Glomerular endothelial cell (primary cell): ENCODE data around the gene ARHGAP10. TPM values are rescaled to one million over a fixed set of nuclear protein-coding genes. Genes with fewer than 3 reads are reported as not detected.

ENCODE experiments used
- DNase-seq: peaks from one replicate; pipeline ENCODE4 v3.0.0-alpha.2; 2011; ENCODE audit warnings: low read depth, low spot score; ENCODE audit errors: extremely low read depth
- total RNA-seq: library from RNA; depleted of rRNA; stranded (reverse); fragments of >200 nt; gene quantifications from 2 replicates; pipeline ENCODE4 v1.2.3, GENCODE V29; 2015

ARHGAP10 gene
- total RNA-seq, 1 donor from 2014 or later, result 16.7 TPM

DNA sequence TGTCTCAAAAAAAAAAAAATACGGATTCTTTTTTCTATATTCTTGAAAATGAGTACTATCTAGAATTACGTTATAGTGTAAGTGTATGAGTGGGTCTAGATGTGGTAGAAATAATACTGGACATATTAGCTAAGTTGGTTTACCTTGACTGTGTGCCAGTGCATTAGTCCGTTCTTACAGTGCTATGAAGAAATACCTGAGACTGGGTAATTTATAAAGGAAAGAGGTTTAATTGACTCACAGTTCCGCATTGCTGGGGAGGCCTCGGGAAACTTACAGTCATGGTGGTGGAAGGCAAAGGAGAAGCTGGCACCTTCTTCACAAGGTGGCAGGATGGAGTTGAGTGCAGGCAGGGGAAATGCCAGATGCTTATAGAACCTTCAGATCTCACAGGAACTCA lies 92.4 kb downstream of the ARHGAP10 start:
- no peak for DNase-seq

DNA sequence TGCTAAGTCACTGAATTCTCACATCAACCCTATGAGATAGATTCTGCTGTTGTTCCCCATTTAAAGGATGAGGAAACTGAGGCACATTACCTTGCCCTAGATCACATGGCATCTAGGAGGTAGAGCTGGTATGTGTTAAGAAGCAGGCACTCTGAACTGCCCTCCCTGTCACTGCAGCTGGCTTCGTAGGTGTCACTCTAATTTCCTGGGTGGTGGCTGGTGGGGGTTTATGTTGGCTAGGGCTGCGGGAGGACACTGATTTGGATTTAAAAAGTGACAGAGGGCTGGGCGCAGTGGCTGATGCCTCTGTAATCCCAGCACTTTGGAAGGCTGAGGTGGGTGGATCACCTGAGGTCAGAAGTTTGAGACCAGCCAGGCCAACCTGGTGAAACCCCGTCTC lies 93.0 kb downstream of the ARHGAP10 start:
- DNase-seq, result no peak

GRCh38 chr4:147825451-147826287 lies 93.8 kb downstream of the ARHGAP10 start:
- DNase-seq, result no peak

GRCh38 chr4:147826288-147826646 lies 94.4 kb downstream of the ARHGAP10 start:
- no peak for DNase-seq

GRCh38 chr4:147828331-147828905 lies 96.5 kb downstream of the ARHGAP10 start:
- no peak for DNase-seq

DNA sequence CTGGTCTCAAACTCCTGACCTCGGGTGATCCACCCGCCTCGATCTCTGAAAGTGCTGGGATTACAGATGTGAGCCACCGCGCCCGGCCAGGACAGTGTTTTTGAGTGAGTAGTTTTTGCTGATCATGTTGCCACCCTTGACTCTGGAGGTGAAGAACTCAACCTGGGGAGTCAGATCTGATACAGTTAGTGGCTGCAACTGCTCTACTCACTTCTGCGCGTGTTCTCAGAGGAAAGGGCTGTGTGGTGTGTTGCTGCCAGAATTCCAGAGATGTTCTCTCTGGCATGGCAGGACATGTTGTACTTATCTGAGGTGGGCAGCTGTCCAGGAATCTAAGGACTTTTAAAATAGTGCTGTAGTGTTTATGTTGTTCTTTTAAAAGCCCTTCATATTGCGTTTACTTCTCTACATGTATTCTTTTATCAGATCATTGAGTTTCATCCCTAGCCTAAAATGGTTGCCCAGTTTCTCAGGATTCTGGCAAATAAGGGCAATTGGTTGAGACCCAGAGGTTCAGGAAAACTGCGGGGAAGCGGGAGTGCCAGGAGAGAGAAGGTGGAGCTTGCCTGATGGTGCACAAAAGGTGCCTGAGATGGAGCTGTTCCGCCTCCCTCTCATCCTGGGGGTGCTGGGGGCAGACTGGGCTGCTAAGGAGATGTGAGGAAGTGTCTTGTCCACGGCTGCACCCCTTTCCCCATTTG lies 97.7 kb downstream of the ARHGAP10 start:
- no peak for DNase-seq

- no peak for DNase-seq
These were observed 98.2 kb downstream of the ARHGAP10 start for GRCh38 chr4:147830102-147830463.

- no peak for DNase-seq
These were observed 99.1 kb downstream of the ARHGAP10 start for GRCh38 chr4:147830987-147831386.

DNA sequence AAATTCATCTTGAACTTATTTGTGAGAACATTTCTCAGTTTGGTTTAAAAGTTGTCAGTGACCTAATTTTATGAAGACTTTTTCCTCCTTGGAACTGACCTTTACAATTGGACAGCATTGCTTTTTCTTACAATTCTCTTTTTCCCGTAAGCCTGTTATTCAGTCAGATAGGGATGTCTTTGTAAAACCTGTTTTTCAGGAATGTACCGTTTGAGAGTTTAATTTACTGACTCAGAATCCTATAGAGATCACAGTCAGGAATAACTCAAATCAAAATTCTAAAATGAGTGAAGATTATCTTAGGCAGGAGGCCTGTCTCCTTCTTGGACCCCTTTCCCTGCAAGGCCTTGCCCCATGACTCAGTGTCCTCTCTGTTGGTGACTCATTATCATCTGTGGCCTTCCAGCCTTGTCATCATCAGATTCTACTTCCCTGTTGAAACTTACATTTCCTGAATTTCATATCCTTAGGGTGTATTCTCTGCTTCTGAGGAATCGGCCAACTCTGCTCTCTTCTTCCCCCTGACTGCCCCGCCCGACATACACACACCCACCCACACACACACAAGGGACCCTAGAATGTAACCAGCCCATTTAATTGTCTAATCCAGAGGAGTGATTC lies 99.8 kb downstream of the ARHGAP10 start:
- peak; percentile 63 for DNase-seq

- no peak for DNase-seq
These were observed 101.4 kb downstream of the ARHGAP10 start for GRCh38 chr4:147833254-147833653.

- no peak for DNase-seq
These were observed 101.9 kb downstream of the ARHGAP10 start for GRCh38 chr4:147833741-147834140.

- DNase-seq, result no peak
These were observed 102.6 kb downstream of the ARHGAP10 start for GRCh38 chr4:147834480-147834879.

DNA sequence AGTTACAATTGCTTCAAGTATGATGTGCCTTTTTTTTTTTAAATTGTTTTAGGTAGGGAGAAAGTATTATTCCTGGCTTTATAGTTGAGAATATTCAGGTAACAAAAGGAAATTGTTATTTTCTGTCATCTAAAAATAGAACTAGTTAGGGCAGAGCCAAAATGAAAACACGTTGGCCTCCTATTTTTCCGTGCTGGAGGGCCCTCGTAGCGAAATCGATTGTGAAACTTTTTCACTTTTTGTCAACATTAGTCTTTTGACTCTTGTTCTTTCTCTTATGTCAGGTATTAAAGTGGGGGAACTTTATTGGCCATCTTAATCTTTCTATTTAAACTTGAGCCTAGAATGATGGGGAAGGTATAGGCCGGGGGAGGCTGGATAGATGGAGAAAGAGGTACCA lies 104.9 kb downstream of the ARHGAP10 start:
- no peak for DNase-seq

GRCh38 chr4:147837435-147837834 lies 105.5 kb downstream of the ARHGAP10 start:
- DNase-seq, result no peak

DNA sequence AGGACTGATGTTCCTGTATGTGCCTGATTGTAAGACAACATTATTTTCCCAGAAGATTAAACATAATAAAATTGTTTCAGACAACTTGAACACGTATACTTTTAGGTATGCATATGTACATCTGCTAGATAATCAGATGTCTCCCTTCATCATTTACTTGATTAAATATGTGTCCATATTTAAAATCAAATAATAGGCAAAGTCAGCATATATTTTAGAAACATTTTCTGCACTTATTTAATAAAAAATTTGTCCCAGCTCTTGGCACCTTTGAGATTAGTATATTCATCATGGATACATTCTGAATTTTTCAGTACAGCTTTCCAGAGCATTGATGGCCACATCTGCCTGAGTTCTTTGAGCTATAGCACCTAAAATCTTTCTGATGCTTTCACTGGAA lies 106.0 kb downstream of the ARHGAP10 start:
- DNase-seq, result no peak

DNA sequence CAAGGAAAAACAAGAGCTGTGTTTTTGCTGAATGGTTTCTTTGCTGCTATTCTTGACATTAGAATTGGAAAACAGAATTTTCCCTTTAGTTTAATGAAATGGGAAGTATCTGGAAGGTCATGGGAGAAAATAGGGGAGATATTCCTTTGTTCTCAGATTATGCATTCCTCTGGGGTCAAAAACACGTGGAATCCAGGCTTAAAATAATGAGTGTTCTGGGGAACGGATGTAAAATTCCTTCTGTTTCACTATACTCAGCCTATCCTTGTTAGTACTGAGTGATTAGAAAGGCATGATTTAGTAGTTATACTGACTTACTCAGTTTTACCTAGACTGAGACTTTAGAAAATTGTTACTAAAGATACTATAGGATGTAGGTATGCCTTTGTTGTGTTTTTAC lies 107.3 kb downstream of the ARHGAP10 start:
- no peak for DNase-seq

DNA sequence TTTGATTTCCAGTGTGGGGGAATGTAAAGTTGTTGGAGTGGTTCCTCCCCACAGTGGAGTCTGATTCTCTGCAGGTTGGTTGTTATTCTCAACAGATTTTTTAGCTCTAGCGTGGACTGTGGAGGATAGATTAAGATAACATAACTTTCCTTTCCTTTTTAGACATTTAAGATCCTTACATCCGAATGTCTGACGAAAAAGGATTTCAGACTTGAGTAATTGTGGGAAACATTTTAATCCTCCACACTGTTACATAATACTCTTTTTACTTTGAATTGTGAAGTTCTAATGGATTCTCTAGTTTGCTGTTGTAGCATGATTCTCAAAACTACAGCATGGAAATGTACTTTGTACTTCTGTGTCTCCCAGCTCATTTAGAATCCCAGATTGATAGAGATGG lies 107.8 kb downstream of the ARHGAP10 start:
- DNase-seq, result no peak

GRCh38 chr4:147840838-147841738 lies 109.2 kb downstream of the ARHGAP10 start:
- DNase-seq, result no peak

GRCh38 chr4:147842573-147842972 lies 110.7 kb downstream of the ARHGAP10 start:
- DNase-seq, result no peak

- no peak for DNase-seq
These were observed 111.3 kb downstream of the ARHGAP10 start for GRCh38 chr4:147843162-147843561.

DNA sequence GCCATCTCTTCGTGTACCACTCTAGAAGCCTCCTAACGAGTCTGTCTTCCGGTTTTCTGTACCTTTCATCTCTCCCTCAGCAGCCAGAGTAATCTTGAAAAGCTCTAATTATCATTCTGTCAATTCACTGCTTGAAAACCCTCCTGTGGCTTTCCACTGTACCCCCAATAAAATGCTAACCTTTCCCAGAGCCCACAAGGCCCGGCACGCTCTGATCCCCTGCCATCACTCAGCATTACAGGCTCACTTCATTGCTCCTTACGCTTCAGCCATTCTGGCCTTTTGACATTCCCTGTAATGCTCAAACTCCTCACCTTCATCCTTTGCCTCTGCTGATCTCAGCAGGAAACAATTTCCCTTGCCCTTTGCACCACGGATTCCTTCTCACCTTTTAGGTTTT lies 112.9 kb downstream of the ARHGAP10 start:
- no peak for DNase-seq
